Stimulated activated CD8-positive, alpha-beta memory T cell treated with anti-CD3 and anti-CD28 coated beads, Interleukin-12 subunit alpha, Interleukin-12 subunit beta, amount 100 ng/mL, for 24 hours (primary cell): ENCODE measurements around the gene AGBL1.

ENCODE experiments used
- DNase-seq: peaks from one replicate; pipeline ENCODE4 v3.0.0-alpha.2; 2020; ENCODE audit errors: extremely low read depth

Gene AGBL1

GRCh38 chr15:86644339-86644738, 564.7 kb downstream of the AGBL1 start:
- DNase-seq, result no peak

GRCh38 chr15:86645925-86646500, 566.3 kb downstream of the AGBL1 start:
- no peak for DNase-seq

GRCh38 chr15:86647810-86648440, 568.3 kb downstream of the AGBL1 start:
- no peak for DNase-seq

GRCh38 chr15:86649277-86649676, 569.6 kb downstream of the AGBL1 start:
- no peak for DNase-seq

- DNase-seq, result no peak
Observed at GRCh38 chr15:86650094-86650493, 570.4 kb downstream of the AGBL1 start.

- DNase-seq, result no peak
Observed at GRCh38 chr15:86653344-86654197, 573.9 kb downstream of the AGBL1 start.

GRCh38 chr15:86654501-86654900, 574.8 kb downstream of the AGBL1 start:
- DNase-seq, result no peak

GRCh38 chr15:86657305-86657704, 577.6 kb downstream of the AGBL1 start:
- DNase-seq, result no peak

- no peak for DNase-seq
Observed at GRCh38 chr15:86659724-86660411, 580.2 kb downstream of the AGBL1 start.

- no peak for DNase-seq
Observed at GRCh38 chr15:86661580-86661979, 581.9 kb downstream of the AGBL1 start.

GRCh38 chr15:86663304-86663703, 583.6 kb downstream of the AGBL1 start:
- no peak for DNase-seq

GRCh38 chr15:86663979-86664378, 584.3 kb downstream of the AGBL1 start:
- no peak for DNase-seq

- DNase-seq, result no peak
Observed at GRCh38 chr15:86664581-86664980, 584.9 kb downstream of the AGBL1 start.

- DNase-seq, result no peak
Observed at GRCh38 chr15:86676002-86676401, 596.3 kb downstream of the AGBL1 start.

GRCh38 chr15:86677278-86677677, 597.6 kb downstream of the AGBL1 start:
- DNase-seq, result no peak

GRCh38 chr15:86685263-86685662, 605.6 kb downstream of the AGBL1 start:
- DNase-seq, result no peak

GRCh38 chr15:86689006-86689405, 609.3 kb downstream of the AGBL1 start:
- no peak for DNase-seq

GRCh38 chr15:86690566-86690965, 610.9 kb downstream of the AGBL1 start:
- DNase-seq, result no peak

- no peak for DNase-seq
Observed at GRCh38 chr15:86691091-86691663, 611.5 kb downstream of the AGBL1 start.

GRCh38 chr15:86700864-86701610, 621.4 kb downstream of the AGBL1 start:
- no peak for DNase-seq

- no peak for DNase-seq
Observed at GRCh38 chr15:86701611-86701963, 621.9 kb downstream of the AGBL1 start.
